Liver (tissue), 9 donors: Measurements from ENCODE around the gene RAB30. TPM values are rescaled to one million over a fixed set of nuclear protein-coding genes. Genes with fewer than 3 reads are reported as not detected.

Source experiments
- DNase-seq: peaks from one replicate; pipeline ENCODE4 v3.0.0-alpha.2; 2017; ENCODE audit warnings: low spot score
- H3K27ac ChIP-seq, 2 donors: one replicate each; pipeline ENCODE4 v1.7.0; 2013; ENCODE audit warnings: inconsistent platforms in 2 of 2, low read length in 2 of 2, control low read depth in 1 of 2, low read depth in 1 of 2, mild to moderate bottlenecking in 1 of 2
- H3K27me3 ChIP-seq, 4 donors: one replicate each; pipeline versions ENCODE4 v1.6.1 to v1.7.0; 2013; ENCODE audit warnings: low read length in 3 of 4, inconsistent platforms in 1 of 4, mild to moderate bottlenecking in 1 of 4, moderate library complexity in 1 of 4; ENCODE audit not compliant: control insufficient read depth in 4 of 4, insufficient read depth in 4 of 4
- H3K36me3 ChIP-seq, 4 donors: one replicate each; pipeline versions ENCODE4 v1.6.1 to v1.7.0; 2013; ENCODE audit warnings: low read length in 3 of 4, mild to moderate bottlenecking in 3 of 4, low read depth in 1 of 4, moderate library complexity in 1 of 4; ENCODE audit not compliant: control insufficient read depth in 4 of 4, insufficient read depth in 3 of 4
- H3K4me1 ChIP-seq, 4 donors: one replicate each; pipeline versions ENCODE4 v1.6.1 to v1.7.0; 2013; ENCODE audit warnings: low read length in 3 of 4, mild to moderate bottlenecking in 3 of 4, moderate library complexity in 1 of 4; ENCODE audit not compliant: control insufficient read depth in 4 of 4, insufficient read depth in 4 of 4
- H3K4me3 ChIP-seq, 3 donors: one replicate each; pipeline versions ENCODE4 v1.6.1 to v1.7.0; 2013; ENCODE audit warnings: low read length in 3 of 3, control low read depth in 1 of 3, low read depth in 1 of 3, mild to moderate bottlenecking in 1 of 3
- H3K9ac ChIP-seq, 2 donors: one replicate each; pipeline ENCODE4 v1.7.0; 2013; ENCODE audit warnings: low read length in 2 of 2, mild to moderate bottlenecking in 2 of 2, moderate library complexity in 2 of 2, control low read depth in 1 of 2, low read depth in 1 of 2
- H3K9me3 ChIP-seq, 4 donors: one replicate each; pipeline versions ENCODE4 v1.6.1 to v1.7.0; 2013; ENCODE audit warnings: low read length in 3 of 4; ENCODE audit not compliant: control insufficient read depth in 4 of 4
- FOXA2 ChIP-seq: IDR thresholded peaks from 2 replicates; pipeline ENCODE4 v1.6.1; 2016; ENCODE audit warnings: antibody characterized with exemption
- GABPA ChIP-seq, 2 donors: IDR thresholded peaks in 1 of 2; conservative IDR thresholded peaks in 1 of 2; 2 replicates each; pipeline ENCODE4 v1.6.1; 2016; ENCODE audit warnings: antibody characterized with exemption in 2 of 2, mild to moderate bottlenecking in 1 of 2, moderate library complexity in 1 of 2
- HNF4G ChIP-seq: IDR thresholded peaks from 2 replicates; pipeline ENCODE4 v1.6.1; 2016; ENCODE audit warnings: antibody characterized with exemption
- JUND ChIP-seq, 2 donors: IDR thresholded peaks; 2 replicates each; pipeline ENCODE4 v1.6.1; 2016; ENCODE audit warnings: antibody characterized with exemption in 2 of 2
- NR2F2 ChIP-seq: IDR thresholded peaks from 2 replicates; pipeline ENCODE4 v1.6.1; 2016; ENCODE audit warnings: antibody characterized with exemption
- RAD21 ChIP-seq, 2 donors: IDR thresholded peaks; 2 replicates each; pipeline ENCODE4 v1.6.1; 2016; ENCODE audit warnings: antibody characterized with exemption in 2 of 2, mild to moderate bottlenecking in 2 of 2
- SP1 ChIP-seq: IDR thresholded peaks from 2 replicates; pipeline ENCODE4 v1.6.1; 2018; ENCODE audit warnings: antibody characterized with exemption, mild to moderate bottlenecking
- TAF1 ChIP-seq: conservative IDR thresholded peaks from 2 replicates; pipeline ENCODE4 v1.6.1; 2016; ENCODE audit warnings: antibody characterized with exemption, mild to moderate bottlenecking
- WGBS: extraction: QIAGEN DNeasy Blood & Tissue Kit; methylation state at CpG from one replicate; pipeline ENCODE4 v1.1.7; 2013; 5-methylcytosine and 5-hydroxymethylcytosine counted together
- polyA plus RNA-seq, 2 donors: library from polyadenylated mRNA; stranded (reverse) in 1 of 2; unstranded in 1 of 2; fragments of 200-250 nt in 1 of 2; fragments of >200 nt in 1 of 2; fragmentation: Nextera tagmentation in 1 of 2; extraction: Ambion mirVana in 1 of 2; gene quantifications; one replicate each; pipeline versions ENCODE4 v1.2.1 to v1.2.3, GENCODE V29; 2013 to 2015
- total RNA-seq, 2 donors: library from RNA; depleted of rRNA; stranded (reverse); fragments of >200 nt; gene quantifications; one replicate each; pipeline ENCODE4 v1.2.3, GENCODE V29; 2014
- TF ChIP-seq, protein P1 (sequence below): IDR thresholded peaks from 2 replicates; pipeline ENCODE4 v1.6.1; 2016; ENCODE audit warnings: antibody characterized with exemption
- TF ChIP-seq, protein P2 (sequence below): fragments of 150-350 bp; IDR thresholded peaks from 2 replicates; pipeline ENCODE4 v1.5.1; 2017; ENCODE audit warnings: improper control_type of control experiment, low read depth, low read length; ENCODE audit not compliant: missing input control
- TF ChIP-seq, protein P3 (sequence below): IDR thresholded peaks from 2 replicates; pipeline ENCODE4 v1.6.1; 2016; ENCODE audit warnings: antibody characterized with exemption
- donor health status: healthy.
- donor health status: healthy.
- donor health status: healthy.
- donor health status: healthy.
- donor health status: healthy.

RAB30 gene
- total and polyA plus RNA-seq, 4 donors: 2.4 to 5.4 (median 3.2) TPM

DNA sequence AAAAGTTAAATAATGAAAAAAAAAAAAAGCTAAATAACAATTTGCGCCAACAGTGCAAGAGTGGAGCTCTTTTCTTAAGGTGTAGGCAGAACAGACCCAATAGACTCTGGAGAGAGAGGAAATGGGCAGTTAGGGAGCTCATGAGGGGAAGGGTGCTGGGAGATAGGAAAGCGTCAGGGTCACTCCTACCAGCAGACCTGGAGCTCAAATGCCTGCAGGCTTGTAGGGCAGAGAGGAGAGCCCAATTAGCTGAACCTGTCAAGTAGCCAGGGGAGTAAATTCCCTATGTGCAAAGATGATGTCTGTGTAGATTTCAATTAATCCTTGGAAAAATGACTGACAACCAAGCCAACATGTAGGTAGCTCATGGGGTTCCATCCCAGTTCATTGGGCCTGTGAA is 73.0 kb downstream of the RAB30 start (continued):
- TF ChIP-seq, protein P1, sequence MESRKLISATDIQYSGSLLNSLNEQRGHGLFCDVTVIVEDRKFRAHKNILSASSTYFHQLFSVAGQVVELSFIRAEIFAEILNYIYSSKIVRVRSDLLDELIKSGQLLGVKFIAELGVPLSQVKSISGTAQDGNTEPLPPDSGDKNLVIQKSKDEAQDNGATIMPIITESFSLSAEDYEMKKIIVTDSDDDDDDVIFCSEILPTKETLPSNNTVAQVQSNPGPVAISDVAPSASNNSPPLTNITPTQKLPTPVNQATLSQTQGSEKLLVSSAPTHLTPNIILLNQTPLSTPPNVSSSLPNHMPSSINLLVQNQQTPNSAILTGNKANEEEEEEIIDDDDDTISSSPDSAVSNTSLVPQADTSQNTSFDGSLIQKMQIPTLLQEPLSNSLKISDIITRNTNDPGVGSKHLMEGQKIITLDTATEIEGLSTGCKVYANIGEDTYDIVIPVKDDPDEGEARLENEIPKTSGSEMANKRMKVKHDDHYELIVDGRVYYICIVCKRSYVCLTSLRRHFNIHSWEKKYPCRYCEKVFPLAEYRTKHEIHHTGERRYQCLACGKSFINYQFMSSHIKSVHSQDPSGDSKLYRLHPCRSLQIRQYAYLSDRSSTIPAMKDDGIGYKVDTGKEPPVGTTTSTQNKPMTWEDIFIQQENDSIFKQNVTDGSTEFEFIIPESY: no peak
- TF ChIP-seq NR2F2 (no peak), RAD21 (IDR thresholded peaks at IDR 0.05) (no peak), HNF4G (no peak)

DNA sequence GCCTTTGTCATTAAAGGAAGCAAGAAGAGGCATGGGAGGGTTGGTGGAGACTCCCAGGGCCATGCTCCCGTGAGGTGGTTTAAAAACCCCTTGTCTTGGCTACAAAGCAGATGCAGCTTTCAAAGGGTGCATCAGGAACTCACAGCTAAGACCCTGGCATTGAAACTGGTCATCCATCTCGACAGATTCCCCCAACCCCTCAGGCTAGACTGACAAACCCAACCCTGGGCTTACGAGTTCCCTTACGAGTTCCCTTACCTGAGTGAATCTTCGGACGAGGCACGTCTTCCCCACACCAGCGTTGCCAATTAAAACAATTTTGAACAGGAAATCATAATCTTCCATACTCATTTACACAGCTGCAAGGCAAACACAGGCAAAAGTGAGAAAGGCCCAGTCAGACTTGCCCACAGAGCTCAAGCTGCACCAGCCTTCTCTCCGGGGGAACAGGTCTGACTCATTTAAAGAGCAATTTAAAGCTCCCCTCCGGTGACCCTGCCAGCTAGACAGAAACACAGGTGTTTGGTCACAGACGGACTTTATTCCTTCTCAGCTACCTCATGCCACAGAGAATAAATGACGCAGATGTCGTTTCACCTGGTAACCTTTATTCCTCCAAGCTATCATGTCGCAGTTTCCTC is 74.6 kb downstream of the RAB30 start:
- peaks cover 0 to 5% (median 0%) of the 10 kb centered on the region in 4 donors for H3K36me3 ChIP-seq
- TF ChIP-seq, protein P2, sequence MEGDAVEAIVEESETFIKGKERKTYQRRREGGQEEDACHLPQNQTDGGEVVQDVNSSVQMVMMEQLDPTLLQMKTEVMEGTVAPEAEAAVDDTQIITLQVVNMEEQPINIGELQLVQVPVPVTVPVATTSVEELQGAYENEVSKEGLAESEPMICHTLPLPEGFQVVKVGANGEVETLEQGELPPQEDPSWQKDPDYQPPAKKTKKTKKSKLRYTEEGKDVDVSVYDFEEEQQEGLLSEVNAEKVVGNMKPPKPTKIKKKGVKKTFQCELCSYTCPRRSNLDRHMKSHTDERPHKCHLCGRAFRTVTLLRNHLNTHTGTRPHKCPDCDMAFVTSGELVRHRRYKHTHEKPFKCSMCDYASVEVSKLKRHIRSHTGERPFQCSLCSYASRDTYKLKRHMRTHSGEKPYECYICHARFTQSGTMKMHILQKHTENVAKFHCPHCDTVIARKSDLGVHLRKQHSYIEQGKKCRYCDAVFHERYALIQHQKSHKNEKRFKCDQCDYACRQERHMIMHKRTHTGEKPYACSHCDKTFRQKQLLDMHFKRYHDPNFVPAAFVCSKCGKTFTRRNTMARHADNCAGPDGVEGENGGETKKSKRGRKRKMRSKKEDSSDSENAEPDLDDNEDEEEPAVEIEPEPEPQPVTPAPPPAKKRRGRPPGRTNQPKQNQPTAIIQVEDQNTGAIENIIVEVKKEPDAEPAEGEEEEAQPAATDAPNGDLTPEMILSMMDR: no peak
- TF ChIP-seq TAF1: no peak
- TF ChIP-seq, protein P1: no peak
- TF ChIP-seq FOXA2: no peak
- no peak for TF ChIP-seq RAD21 (IDR thresholded peaks at IDR 0.05)
- TF ChIP-seq GABPA (IDR thresholded peaks at IDR 0.05 in 1 of 2, conservative IDR thresholded peaks at IDR 0.05 in 1 of 2): no peak
- no peak for TF ChIP-seq SP1
- no peak overlapping the region for H3K4me3 ChIP-seq
- DNase-seq: no peak
- H3K27ac ChIP-seq: no peak overlapping the region
- H3K9ac ChIP-seq: no peak overlapping the region
- H3K9me3 ChIP-seq: no peaks in the 10 kb centered on the region
- H3K4me1 ChIP-seq: no peaks in the 10 kb centered on the region
- WGBS: 85% methylated on average over 14 of the region's 14 CpGs
- no peaks in the 10 kb centered on the region for H3K27me3 ChIP-seq

DNA sequence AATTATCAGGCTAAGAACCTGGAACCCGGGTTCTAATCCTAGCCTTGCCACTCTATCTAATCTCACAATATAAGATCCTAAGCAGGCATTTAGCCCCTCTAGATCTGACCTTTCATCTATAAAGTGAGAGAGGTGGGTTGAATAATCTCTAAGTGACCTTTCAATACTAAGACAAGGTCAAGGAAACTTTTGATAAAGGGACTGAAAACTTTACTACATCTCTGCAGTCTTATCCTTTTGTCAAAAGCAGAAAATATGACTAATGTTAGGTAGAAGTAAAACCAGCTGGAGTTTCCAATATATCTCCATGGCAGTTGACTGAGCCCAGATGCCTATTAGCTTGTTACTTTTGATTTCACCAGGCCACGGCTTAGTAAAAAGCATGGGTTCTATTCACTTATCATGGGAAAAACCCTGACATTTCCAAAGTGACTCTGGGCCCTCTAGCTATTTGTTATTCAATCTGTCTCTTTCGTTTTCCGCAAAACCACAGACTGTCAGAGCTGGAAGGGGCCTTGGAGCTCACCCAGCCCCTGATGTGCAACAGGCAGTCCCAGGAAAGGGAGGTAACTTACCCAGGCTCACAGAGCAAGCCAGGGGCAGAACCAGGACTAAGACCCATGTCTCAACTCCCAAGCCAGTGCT is 75.8 kb downstream of the RAB30 start:
- H3K27me3 ChIP-seq: no peaks in the 10 kb centered on the region
- no peak for TF ChIP-seq RAD21 (IDR thresholded peaks at IDR 0.05)
- no peak for TF ChIP-seq JUND (IDR thresholded peaks at IDR 0.05)
- TF ChIP-seq, protein P3, sequence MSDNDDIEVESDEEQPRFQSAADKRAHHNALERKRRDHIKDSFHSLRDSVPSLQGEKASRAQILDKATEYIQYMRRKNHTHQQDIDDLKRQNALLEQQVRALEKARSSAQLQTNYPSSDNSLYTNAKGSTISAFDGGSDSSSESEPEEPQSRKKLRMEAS: no peak
- H3K4me1 ChIP-seq: no peaks in the 10 kb centered on the region
- no peak for DNase-seq
- no peak overlapping the region for H3K27ac ChIP-seq
- H3K9me3 ChIP-seq: no peaks in the 10 kb centered on the region
- WGBS: 79% methylated on average over 4 of the region's 4 CpGs
- no peak overlapping the region for H3K9ac ChIP-seq
- no peak overlapping the region for H3K4me3 ChIP-seq
- H3K36me3 ChIP-seq: peaks cover 0 to 5% (median 0%) of the 10 kb centered on the region in 4 donors
